GM21717 (cell line): ENCODE data around the gene CSRP1.
"Not testable (repeated sequence)": the region's sequence is repeated elsewhere in the genome, so short reads cannot be mapped to it uniquely, and the experiment has no call there.

Experiments
- ATAC-seq: cut with Tn5 transposase; IDR thresholded peaks from one replicate; pipeline ENCODE4 v1.9.1; 2021; ENCODE audit warnings: mild to moderate bottlenecking, moderate library complexity; ENCODE audit not compliant: unreplicated experiment

The CSRP1 gene

DNA sequence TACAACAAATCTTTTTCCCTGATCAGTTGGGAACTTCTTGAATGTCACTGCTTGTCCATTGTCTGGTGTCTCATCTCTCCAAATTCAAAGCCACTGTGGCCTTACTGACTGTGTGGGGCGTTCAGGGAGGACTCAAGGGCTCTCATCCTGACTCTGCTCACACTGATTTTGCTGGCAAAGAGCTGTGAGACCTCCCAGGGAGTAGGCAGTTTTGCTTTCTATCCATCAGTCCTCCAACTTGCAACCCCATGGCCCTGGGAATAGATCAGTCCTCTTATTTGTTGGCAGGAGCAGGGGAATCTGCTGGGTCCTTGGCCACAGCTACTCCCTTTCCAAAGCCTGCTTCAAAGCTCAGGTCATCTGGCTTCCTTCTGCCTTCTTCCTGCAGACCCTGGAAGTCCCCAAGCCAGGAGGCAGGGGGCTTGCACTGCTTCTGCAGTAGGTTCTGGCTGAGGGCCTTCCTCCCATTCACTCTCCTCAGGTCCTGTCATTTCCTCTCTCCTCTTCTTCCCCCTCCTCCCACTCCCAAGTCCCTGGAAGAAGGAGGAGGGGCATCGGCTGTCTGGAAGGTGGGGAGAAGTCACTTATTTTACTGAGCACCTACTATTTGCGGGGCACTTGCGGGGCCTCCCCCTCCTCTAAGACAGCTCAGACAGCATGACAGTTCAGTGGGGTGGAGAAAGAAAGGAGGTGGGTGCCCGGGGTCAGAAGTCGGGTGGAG is 31.1 kb upstream of the CSRP1 start:
- no peak for ATAC-seq

GRCh38 chr1:201537467-201537866 is 30.5 kb upstream of the CSRP1 start:
- ATAC-seq, result no peak

- ATAC-seq, result no peak
These were observed 30.1 kb upstream of the CSRP1 start for GRCh38 chr1:201537028-201537427.

DNA sequence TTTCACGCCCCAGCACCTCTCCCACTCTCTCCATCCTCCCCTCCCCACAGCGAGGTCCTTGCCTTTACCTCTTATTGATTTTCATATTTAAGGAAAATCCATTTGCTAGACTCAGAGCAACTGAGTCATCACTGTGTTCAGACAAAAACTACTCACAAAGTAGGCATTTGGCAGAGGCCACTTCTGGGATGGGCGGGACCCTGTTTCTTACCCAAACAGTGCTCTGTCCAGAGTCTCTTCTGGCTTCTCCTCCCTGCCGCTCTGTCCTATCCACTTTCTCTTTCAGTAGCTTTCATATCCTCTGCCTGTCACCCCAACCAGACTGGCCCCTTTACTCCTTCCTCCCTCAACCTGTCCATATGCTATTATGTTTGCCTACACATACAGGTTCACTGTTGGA is 29.6 kb upstream of the CSRP1 start:
- no peak for ATAC-seq

DNA sequence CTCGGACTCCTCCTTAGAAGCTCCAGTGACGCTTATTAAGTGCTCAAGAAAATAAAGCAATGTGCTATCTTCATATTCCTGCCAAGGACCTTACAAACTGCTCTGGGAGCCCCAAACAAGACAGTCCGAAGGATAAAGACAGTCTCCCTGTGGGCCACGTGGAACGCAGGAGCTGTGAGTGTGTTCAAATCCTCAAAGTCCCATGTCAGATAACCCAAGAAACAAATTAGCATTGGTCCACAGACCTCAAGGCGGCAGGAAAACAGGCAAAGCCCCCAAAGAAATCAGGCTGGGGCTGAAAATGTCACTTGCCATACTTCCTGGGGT is 29.0 kb upstream of the CSRP1 start:
- no peak for ATAC-seq

DNA sequence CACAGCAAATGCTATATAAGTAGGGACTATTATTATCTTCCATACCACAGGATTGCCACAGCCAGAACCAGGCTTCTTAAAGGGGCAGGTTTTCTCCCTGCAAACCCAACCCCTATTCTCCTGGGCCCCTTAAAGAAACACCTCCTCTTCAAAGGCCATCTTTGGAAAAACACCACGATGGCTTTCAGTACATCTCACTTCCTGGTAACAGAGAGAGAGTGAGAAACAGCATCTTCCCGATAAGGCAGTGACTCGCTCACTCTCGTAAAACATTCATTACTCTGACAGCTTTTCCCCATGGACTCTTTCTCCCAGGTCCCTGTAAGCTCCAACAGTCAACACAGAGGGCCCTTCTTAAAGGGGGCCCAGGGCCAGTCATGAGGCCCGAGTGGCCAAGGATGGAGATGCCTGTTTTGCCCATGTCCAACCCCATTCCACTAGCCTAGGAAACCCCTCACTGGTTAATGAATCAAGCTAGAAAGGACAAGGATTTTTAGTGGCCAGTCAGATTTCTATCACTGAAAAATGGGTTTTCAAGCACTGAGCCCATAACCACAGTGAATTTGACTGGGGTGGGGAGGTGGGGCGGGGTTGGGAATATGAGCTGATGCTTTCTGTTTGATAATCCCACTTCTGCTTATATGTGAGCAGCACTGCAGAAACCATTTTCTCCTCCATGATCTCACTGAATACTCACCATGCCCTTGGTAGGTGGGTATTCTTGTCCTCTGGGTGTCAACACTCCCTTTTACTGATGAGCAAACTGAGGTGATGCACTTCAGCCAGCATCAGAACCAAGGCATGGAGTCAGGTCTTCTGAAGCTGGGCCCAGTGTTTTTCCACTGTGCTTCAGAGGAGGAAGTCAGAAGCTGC is 28.4 kb upstream of the CSRP1 start:
- no peak for ATAC-seq

- ATAC-seq, result no peak
These were observed 26.9 kb upstream of the CSRP1 start for GRCh38 chr1:201533836-201534235.

GRCh38 chr1:201531551-201532425 is 24.9 kb upstream of the CSRP1 start:
- no peak for ATAC-seq

GRCh38 chr1:201530741-201531531 is 24.0 kb upstream of the CSRP1 start:
- ATAC-seq, result no peak

DNA sequence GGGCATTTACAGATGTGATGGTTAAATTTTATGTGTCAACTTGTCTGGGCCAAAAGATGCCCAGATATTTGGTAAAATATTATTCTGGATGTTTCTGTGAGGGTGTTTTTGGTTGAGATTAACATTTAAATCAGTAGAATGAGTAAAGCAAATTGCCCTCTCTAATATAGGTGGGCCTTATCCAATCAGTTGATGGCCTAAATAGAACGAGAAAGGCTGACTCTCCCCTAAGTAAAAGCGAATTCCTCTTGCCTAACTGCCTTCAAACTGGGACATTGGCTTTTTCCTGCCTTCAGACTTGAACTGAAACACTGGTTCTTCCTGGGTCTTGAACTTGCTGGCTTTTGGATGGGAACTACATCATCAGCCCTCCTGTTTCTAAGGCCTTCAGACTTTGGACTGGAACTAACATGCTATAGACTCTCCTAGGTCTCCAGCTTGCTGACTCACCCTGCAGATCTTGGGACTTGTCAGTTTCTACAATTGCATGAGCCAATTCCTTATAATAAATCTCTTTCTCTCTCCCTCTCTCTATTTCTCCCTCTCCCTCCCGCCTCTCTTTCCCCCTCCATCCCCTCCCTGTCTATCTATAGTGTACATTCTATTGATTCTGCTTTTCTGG is 21.8 kb upstream of the CSRP1 start:
- no peak for ATAC-seq

DNA sequence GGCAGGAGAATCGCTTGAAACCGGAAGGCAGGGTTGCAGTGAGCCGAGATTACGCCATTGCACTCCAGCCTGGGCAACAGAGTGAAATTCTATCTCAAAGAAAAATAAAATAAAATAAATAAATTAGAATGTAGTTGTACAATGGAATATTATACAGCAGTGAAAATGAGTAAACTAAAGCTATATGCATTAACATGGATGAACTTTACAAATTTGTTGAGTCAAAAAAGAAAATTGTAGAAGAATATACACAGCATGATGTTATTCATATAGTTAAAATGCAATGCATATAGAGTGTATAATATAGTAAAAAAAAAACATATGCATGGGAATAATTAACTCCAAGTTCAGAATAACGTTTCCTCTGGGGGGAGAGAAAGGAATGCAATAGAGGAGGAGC is 21.0 kb upstream of the CSRP1 start:
- ATAC-seq, result no peak

GRCh38 chr1:201525193-201525778 is 18.4 kb upstream of the CSRP1 start:
- no peak for ATAC-seq

DNA sequence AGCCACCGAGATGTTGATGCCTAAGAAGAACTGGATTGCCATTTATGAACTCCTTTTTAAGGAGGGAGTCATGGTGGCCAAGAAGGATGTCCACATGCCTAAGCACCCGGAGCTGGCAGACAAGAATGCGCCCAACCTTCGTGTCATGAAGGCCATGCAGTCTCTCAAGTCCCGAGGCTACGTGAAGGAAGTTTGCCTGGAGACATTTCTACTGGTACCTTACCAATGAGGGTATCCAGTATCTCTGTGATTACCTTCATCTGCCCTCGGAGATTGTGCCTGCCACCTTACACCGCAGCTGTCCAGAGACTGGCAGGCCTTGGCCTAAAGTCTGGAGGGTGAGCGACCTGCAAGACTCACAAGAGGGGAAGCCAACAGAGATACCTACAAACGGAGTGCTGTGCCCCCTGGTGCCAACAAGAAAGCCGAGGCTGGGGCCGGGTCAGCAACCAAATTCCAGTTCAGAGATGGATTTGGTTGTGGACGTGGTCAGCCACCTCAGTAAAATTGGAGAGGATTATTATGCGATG is 13.2 kb upstream of the CSRP1 start:
- not testable (repeated sequence) for ATAC-seq

DNA sequence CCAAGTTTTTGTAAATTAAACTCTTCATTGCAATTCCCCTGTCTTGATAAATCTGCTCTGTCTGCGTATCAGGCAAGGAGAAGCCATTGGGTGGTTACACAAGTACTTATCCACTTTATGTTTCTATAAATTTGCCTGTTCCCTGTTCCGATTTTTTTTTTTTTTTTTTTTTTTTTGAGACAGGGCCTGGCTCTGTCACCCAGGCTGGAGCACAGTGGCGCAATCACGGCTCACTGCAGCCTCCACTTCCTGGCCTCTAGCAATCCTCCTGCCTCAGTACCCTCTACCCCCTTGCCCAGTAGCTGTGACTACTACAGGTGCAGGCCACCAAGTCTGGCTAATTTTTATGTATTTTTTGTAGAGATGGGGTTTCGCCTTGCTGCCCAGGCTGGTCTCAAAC is 11.1 kb upstream of the CSRP1 start:
- ATAC-seq, result no peak

DNA sequence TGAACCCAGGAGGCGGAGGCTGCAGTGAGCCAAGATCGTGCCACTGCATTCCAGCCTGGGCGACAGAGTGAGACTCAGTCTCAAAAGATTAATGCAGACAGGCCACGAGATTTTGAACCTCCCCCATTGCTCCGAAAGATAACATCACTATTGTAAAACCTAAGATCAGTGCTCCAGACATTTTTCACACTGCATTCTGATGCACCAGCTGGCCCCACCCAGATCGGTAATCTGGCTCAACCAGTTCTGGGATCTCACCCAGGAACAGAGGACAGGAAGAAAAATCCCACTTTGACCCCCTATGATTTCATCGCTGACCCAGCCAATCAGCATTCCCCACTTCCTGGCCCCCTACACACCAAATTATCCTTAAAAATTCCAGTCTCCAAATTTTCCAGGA is 10.7 kb upstream of the CSRP1 start:
- no peak for ATAC-seq

DNA sequence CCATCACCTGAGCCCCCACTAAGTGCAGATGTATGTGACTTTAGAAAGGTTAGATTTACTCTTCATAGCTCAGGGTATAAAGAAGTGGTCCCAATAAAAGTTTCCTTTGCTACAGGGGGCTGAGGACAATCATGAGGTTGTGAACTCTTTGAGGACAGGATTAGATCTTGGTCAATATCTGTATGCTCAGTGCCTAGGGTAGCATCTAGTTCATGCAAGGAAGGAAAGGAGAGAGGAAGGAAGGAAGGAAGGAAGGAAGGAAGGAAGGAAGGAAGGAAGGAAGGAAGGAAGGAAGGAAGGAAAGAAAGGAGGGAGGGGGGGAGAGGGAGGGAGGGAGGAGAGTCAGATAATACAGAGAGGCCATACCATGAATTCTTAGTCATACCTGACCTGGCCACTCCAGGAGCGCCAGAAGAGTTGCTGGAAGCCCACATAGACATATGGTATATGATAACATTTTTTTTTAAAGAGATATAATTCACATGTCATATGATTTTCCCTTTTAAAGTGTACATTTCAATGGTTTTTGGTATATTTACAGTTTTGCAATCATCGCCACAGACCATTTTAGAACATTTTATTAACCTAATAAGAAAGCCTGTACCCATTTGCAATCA is 9.7 kb upstream of the CSRP1 start:
- ATAC-seq, result no peak

DNA sequence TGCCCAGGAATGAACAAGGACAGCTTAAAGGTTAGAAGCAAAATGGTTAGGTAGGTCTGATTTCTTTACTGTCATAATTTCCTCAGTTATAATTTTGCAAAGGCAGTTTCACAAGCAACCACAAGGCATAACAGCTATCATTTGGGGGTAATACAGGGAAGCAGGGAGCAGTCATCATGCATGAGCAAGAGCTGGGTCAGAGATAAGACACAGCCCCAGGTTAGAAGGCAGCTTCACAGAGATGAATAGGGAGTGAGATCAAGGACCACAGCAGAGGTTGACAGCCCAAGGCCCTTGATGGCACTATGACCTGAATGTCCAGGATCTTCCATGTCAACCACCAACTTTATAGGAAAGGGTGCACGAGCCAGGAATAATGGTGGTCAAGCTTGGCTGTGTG is 9.0 kb upstream of the CSRP1 start:
- ATAC-seq, result no peak

DNA sequence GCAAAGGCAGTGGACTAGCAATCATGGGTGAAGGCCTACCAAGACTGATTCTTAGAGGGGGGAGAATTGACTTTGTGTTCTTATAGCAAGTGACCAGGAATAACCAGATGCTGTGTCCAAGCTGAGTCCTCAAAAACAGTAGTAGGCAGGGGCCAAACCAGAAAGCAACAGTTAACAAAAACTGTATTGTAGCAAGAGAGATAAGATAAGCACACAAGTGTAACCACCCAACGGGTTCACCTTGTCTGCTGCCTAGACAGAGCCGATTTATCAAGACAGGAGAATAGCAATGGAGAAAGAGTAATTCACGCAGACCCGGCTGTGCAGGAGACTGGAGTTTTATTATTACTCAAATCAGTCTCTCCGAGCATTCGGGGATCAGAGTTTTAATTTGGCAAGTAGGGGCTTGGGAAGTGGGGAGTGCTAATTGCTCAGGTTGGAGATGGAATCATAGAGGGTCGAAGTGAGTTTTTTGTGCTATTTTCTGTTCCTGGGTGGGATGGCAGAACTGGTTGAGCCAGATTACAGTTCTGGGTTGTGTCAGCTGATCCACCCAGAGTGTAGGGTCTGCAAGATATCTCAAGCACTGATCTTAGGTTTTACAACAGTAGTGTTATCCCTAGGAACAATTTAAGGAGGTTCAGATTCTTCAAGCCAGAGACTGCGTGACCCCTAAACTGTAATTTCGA is 8.3 kb upstream of the CSRP1 start:
- no peak for ATAC-seq

GRCh38 chr1:201514466-201514865 is 7.5 kb upstream of the CSRP1 start:
- no peak for ATAC-seq
